ENCODE data around the gene NLRP6. TPM values are rescaled to one million over a fixed set of nuclear protein-coding genes. Genes with fewer than 3 reads are reported as not detected.
A peak's percentile ranks its signal among the peaks of the same experiment; 100 is the strongest.

The NLRP6 gene
- total RNA-seq (2013): 0.52 TPM
- under 1 TPM; 0.10 to 0.51 (median 0.24) TPM for polyA plus RNA-seq
- 1.8 and 2.9 TPM in 2 replicates for polyA minus RNA-seq
- 0.08 to 1.4 (median 0.39) reads per million in 11 experiments for total RNA-seq

DNA sequence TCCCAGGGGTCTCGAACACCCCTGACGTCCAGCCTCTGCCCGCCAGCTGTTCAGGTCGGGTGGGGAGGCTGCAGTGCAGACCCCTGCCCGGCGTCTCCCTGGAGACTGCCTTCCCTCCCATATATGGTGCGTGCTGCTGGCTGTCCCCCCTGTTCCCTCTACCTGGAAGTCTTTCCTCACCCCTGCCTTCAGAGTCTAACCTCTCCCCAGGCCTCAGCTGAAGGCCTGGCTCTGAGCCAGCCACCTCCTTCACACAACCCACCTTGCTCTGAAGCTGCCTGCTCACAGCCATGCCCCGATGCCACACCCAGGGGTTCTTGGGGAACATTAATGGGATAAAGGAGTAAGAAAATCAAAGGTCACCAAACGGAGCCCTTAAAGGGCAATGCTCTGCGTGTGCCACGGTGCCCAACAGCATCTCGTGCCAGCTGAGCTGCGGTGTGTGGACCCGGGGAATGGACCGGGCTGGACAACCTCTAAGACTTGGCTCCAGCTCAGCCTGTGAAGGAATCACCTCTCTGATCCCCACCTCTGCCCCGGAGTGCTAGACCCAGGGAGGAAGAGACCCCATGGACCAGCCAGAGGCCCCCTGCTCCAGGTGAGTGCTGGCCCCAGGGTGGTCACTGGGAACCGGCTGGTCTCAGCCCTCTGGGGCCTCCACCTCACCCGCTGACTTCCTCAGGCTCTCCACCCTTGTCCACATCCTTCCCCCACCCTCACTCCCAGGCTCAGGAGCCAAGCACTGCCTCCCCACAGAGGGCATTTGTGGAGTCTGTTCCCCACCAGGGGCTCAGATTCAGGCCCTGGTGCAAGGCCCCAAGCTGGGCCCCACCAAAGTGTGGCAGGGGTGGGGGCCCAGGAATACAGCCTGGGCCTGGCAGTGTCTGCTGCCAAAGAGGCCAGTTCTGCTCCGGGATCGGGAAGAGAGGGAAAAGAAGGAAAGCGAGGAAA, at the start of gene NLRP6:
NLRP6 (plus strand) TSS at position 407 of the 951 bp plus-strand sequence; CDS start at position 570, 163 bp downstream.
- Histone ChIP-seq H3K9me3 (replicated peaks in 1 of 2; ENCODE audit: control insufficient read depth in 1 of 2, insufficient read depth in 1 of 2, low read length in 2 of 2) (peaks cover 0 to 15% of the 10 kb centered on the region in 2 donors), H2AFZ (ENCODE audit: insufficient read depth, low read depth, low read length, poor library complexity, severe bottlenecking) (peak within 1 kb of the TSS; percentile 67), H3K27me3 (ENCODE audit: control insufficient read depth in 2 of 2, insufficient read depth in 2 of 2, low read length in 2 of 2) (peaks cover 40 to 52% of the 10 kb centered on the region in 2 donors), H3K27ac (ENCODE audit: low read depth in 1 of 2, low read length in 2 of 2) (no peak within 1 kb of the TSS), H3K4me1 (ENCODE audit: control insufficient read depth in 1 of 2, insufficient read depth in 2 of 2, low read length in 2 of 2) (peaks cover 34 to 48% of the 10 kb centered on the region in 2 donors), H3K4me3 (replicated peaks in 1 of 3; ENCODE audit: low read depth in 2 of 3, low read length in 3 of 3) (peak within 1 kb of the TSS in 1 of 3 experiments; percentile 61), H3K79me2 (ENCODE audit: insufficient read depth, low read length) (no peaks in the 10 kb centered on the region), H3K36me3 (replicated peaks in 1 of 2; ENCODE audit: control insufficient read depth in 1 of 2, insufficient read depth in 2 of 2, low read length in 2 of 2) (no peaks in the 10 kb centered on the region), H4K20me1 (ENCODE audit: insufficient read depth, low read length) (peaks cover 5% of the 10 kb centered on the region), H3K4me2 (replicated peaks; ENCODE audit: extremely low read depth, low read length, poor library complexity, severe bottlenecking) (peak within 1 kb of the TSS; percentile 68), H3K9ac (ENCODE audit: insufficient read depth, low read length, poor library complexity, severe bottlenecking) (no peak within 1 kb of the TSS)
- peak within 1 kb of the TSS in 2 of 7 donors; percentile 65 to 78 for H3K27ac Mint-ChIP-seq
- DNase-seq: peak in 1 of 3 donors; percentile 2
- WGBS (ENCODE audit: insufficient coverage): 93% methylated on average over 16 of the region's 21 CpGs
- H3K4me3 Mint-ChIP-seq: peak within 1 kb of the TSS; percentile 53 to 88
- no peak for TF ChIP-seq CTCF (IDR thresholded peaks at IDR 0.05)
- peaks cover 46 to 64% (median 50%) of the 10 kb centered on the region in 3 donors for H3K27me3 Mint-ChIP-seq (ENCODE audit: low read depth in 3 of 3)
- H3K4me1 Mint-ChIP-seq: peaks cover 34% of the 10 kb centered on the region
- H3K36me3 Mint-ChIP-seq: peaks cover 14 to 16% of the 10 kb centered on the region in 2 donors
- H3K9me3 Mint-ChIP-seq: peaks cover 0 to 25% (median 18%) of the 10 kb centered on the region in 7 donors
- intact Hi-C loops (cut with micrococcal nuclease): no loop called here

DNA sequence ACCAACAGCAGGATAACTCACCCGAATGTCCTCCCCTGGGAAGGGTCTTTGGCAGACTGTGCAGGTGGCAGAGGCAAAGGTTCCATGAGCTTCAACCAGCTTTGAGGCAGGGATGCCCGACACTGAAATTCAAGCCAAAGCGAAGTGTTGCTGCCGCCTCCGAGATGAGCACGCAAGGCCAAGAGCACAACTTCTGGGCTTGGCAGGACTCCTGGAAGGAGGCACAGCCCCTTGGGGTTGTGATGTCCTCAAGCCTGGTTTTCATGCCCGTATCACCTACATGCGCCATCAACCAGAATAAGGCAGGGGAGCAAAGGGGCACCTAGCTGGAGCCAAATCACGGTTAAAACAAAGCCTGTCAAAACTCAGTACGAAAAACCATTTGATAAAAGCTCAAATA, 47.8 kb upstream of the NLRP6 start:
- Histone ChIP-seq H3K79me2 (ENCODE audit: insufficient read depth, low read length) (no peaks in the 10 kb centered on the region), H3K4me1 (ENCODE audit: control insufficient read depth in 1 of 2, insufficient read depth in 2 of 2, low read length in 2 of 2) (peaks cover 4% of the 10 kb centered on the region in 2 donors), H3K9me3 (replicated peaks in 1 of 2; ENCODE audit: control insufficient read depth in 1 of 2, insufficient read depth in 1 of 2, low read length in 2 of 2) (no peaks in the 10 kb centered on the region), H2AFZ (ENCODE audit: insufficient read depth, low read depth, low read length, poor library complexity, severe bottlenecking) (no peak overlapping the region), H3K4me3 (replicated peaks in 1 of 3; ENCODE audit: low read depth in 2 of 3, low read length in 3 of 3) (no peak overlapping the region), H4K20me1 (ENCODE audit: insufficient read depth, low read length) (no peaks in the 10 kb centered on the region), H3K27me3 (ENCODE audit: control insufficient read depth in 2 of 2, insufficient read depth in 2 of 2, low read length in 2 of 2) (no peaks in the 10 kb centered on the region), H3K36me3 (replicated peaks in 1 of 2; ENCODE audit: control insufficient read depth in 1 of 2, insufficient read depth in 2 of 2, low read length in 2 of 2) (no peaks in the 10 kb centered on the region), H3K9ac (ENCODE audit: insufficient read depth, low read length, poor library complexity, severe bottlenecking) (no peak overlapping the region), H3K4me2 (replicated peaks; ENCODE audit: extremely low read depth, low read length, poor library complexity, severe bottlenecking) (no peak overlapping the region), H3K27ac (ENCODE audit: low read depth in 1 of 2, low read length in 2 of 2) (no peak overlapping the region)
- WGBS (ENCODE audit: insufficient coverage): 97% methylated on average over 10 of the region's 10 CpGs
- Mint-ChIP-seq H3K9me3 (no peaks in the 10 kb centered on the region), H3K4me1 (peaks cover 5% of the 10 kb centered on the region), H3K36me3 (peaks cover 17 to 18% of the 10 kb centered on the region in 2 donors), H3K4me3 (no peak overlapping the region), H3K27me3 (ENCODE audit: low read depth in 3 of 3) (peaks cover 1 to 6% (median 2%) of the 10 kb centered on the region in 3 donors), H3K27ac (no peak overlapping the region)
- DNase-seq: no peak
- TF ChIP-seq CTCF (IDR thresholded peaks at IDR 0.05): no peak
- intact Hi-C loops (cut with micrococcal nuclease): no loop called here

Measured in CD14-positive monocyte (primary cell).